Measurements from ENCODE around the gene NOP14. TPM values are rescaled to one million over a fixed set of nuclear protein-coding genes. Genes with fewer than 3 reads are reported as not detected.
"Not testable (repeated sequence)": the region's sequence is repeated elsewhere in the genome, so short reads cannot be mapped to it uniquely, and the experiment has no call there.

NOP14 gene
- total RNA-seq, 1 donor from 2014 or later: 35.3 TPM

GRCh38 chr4:2946812-2947600, 16.2 kb downstream of the NOP14 start:
- H4K20me1 ChIP-seq (ENCODE audit: insufficient read depth, low read length): peaks cover 69% of the 10 kb centered on the region
- DNase-seq (ENCODE audit: low read depth): peak; percentile 51
- H3K4me1 ChIP-seq (ENCODE audit: insufficient read depth, low read length): peaks cover 8% of the 10 kb centered on the region
- peaks cover 25% of the 10 kb centered on the region for H3K79me2 ChIP-seq (ENCODE audit: insufficient read depth, low read length)
- H3K36me3 ChIP-seq (ENCODE audit: insufficient read depth, low read length): peaks cover 58% of the 10 kb centered on the region
- H3K9ac ChIP-seq (ENCODE audit: low read length): no peak overlapping the region
- no peaks in the 10 kb centered on the region for H3K9me3 ChIP-seq (ENCODE audit: insufficient read depth, low read depth, low read length)
- H3K4me1 Mint-ChIP-seq (ENCODE audit: low read depth, unreplicated experiment): peaks cover 4% of the 10 kb centered on the region
- H2AFZ ChIP-seq (ENCODE audit: low read depth, low read length): no peak overlapping the region
- no peaks in the 10 kb centered on the region for H3K9me3 Mint-ChIP-seq (ENCODE audit: unreplicated experiment)
- no peak for TF ChIP-seq EZH2 (IDR thresholded peaks at IDR 0.05; ENCODE audit: insufficient read depth, low read length)
- no peak for TF ChIP-seq CTCF (IDR thresholded peaks at IDR 0.05; ENCODE audit: insufficient read depth, low read depth, low read length)
- no peaks in the 10 kb centered on the region for H3K27me3 ChIP-seq (ENCODE audit: insufficient read depth, low read length)
- H3K27me3 Mint-ChIP-seq (ENCODE audit: low read depth, unreplicated experiment): no peaks in the 10 kb centered on the region
- no peak overlapping the region for H3K27ac ChIP-seq (ENCODE audit: low read depth, low read length)
- no peak overlapping the region for H3K4me2 ChIP-seq (ENCODE audit: low read length)
- no peak for FAIRE-seq
- H3K4me3 Mint-ChIP-seq (ENCODE audit: unreplicated experiment): no peak overlapping the region
- peak overlapping the region; percentile 43 for H3K27ac Mint-ChIP-seq (ENCODE audit: unreplicated experiment)
- H3K4me3 ChIP-seq (ENCODE audit: insufficient read depth, low read depth, low read length): no peak overlapping the region
- H3K36me3 Mint-ChIP-seq (ENCODE audit: low read depth, unreplicated experiment): peaks cover 35% of the 10 kb centered on the region

GRCh38 chr4:2945619-2946604, 17.3 kb downstream of the NOP14 start:
- H3K36me3 Mint-ChIP-seq (ENCODE audit: low read depth, unreplicated experiment): peaks cover 33% of the 10 kb centered on the region
- not testable (repeated sequence) for H3K27me3 Mint-ChIP-seq (ENCODE audit: low read depth, unreplicated experiment); H3K27ac Mint-ChIP-seq (ENCODE audit: unreplicated experiment); H3K9me3 ChIP-seq (ENCODE audit: insufficient read depth, low read depth, low read length); H3K9me3 Mint-ChIP-seq (ENCODE audit: unreplicated experiment); H3K27me3 ChIP-seq (ENCODE audit: insufficient read depth, low read length); FAIRE-seq; H3K4me2 ChIP-seq (ENCODE audit: low read length); H3K9ac ChIP-seq (ENCODE audit: low read length); DNase-seq (ENCODE audit: low read depth); H2AFZ ChIP-seq (ENCODE audit: low read depth, low read length); H3K27ac ChIP-seq (ENCODE audit: low read depth, low read length); H3K4me1 ChIP-seq (ENCODE audit: insufficient read depth, low read length); H3K4me1 Mint-ChIP-seq (ENCODE audit: low read depth, unreplicated experiment); H3K4me3 ChIP-seq (ENCODE audit: insufficient read depth, low read depth, low read length); H3K4me3 Mint-ChIP-seq (ENCODE audit: unreplicated experiment)
- Histone ChIP-seq H4K20me1 (ENCODE audit: insufficient read depth, low read length) (peaks cover 72% of the 10 kb centered on the region), H3K79me2 (ENCODE audit: insufficient read depth, low read length) (peaks cover 25% of the 10 kb centered on the region), H3K36me3 (ENCODE audit: insufficient read depth, low read length) (peaks cover 54% of the 10 kb centered on the region)
